ENCODE results near the gene SULT2B1. TPM values are rescaled to one million over a fixed set of nuclear protein-coding genes. Genes with fewer than 3 reads are reported as not detected.

The SULT2B1 gene
- total and polyA plus RNA-seq, 4 donors = 2.1 TPM; not detected in 3

DNA sequence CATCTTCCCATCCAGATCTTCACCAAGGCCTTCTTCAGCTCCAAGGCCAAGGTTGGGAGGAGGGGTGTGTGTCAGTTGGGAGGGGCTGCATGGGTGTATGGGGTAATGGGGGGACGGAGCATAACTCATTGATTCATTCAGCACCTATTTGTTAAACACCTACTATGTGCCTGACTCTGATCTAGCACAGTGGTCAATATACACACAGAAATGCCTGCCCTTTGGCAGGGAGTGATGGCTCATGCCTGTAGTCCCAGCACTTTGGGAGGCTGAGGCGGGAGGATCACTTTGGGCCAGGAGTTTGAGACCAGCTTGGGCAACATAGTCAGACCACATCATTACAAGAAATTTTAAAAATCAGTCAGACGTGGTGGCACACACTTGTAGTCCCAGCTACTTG is 35.4 kb downstream of the SULT2B1 start:
- Histone ChIP-seq H3K4me3 (ENCODE audit: low read length in 2 of 2) (no peak overlapping the region), H3K27me3 (ENCODE audit: control insufficient read depth in 1 of 2, insufficient read depth in 2 of 2, low read length in 1 of 2) (no peaks in the 10 kb centered on the region), H3K27ac (ENCODE audit: low read depth in 1 of 2, low read length in 2 of 2) (no peak overlapping the region), H3K36me3 (ENCODE audit: control insufficient read depth in 1 of 2, insufficient read depth in 2 of 2, low read length in 1 of 2) (no peaks in the 10 kb centered on the region), H3K9me3 (ENCODE audit: control insufficient read depth, low read length) (no peaks in the 10 kb centered on the region), H3K4me1 (ENCODE audit: control insufficient read depth in 1 of 2, insufficient read depth in 2 of 2, low read length in 2 of 2) (no peaks in the 10 kb centered on the region)
- 85 to 86% methylated on average over 3 of the region's 3 CpGs for WGBS, 2 donors
- no peak for ATAC-seq (ENCODE audit: low FRiP score)
- no peak for DNase-seq
- intact Hi-C loops (cut with DNase I) = loop anchor here (5.0 to 10.0 kb wide), 5 partner anchors 140 to 323 kb away; partner anchors contain the start of gene GRWD1 (in 1 of the 2)

GRCh38 chr19:48588670-48589401 is 36.9 kb downstream of the SULT2B1 start:
- no peaks in the 10 kb centered on the region for H3K27me3 ChIP-seq (ENCODE audit: control insufficient read depth in 1 of 2, insufficient read depth in 2 of 2, low read length in 1 of 2)
- no peaks in the 10 kb centered on the region for H3K9me3 ChIP-seq (ENCODE audit: control insufficient read depth, low read length)
- H3K27ac ChIP-seq (ENCODE audit: low read depth in 1 of 2, low read length in 2 of 2) = no peak overlapping the region
- H3K4me3 ChIP-seq (ENCODE audit: low read length in 2 of 2) = no peak overlapping the region
- DNase-seq (peak; percentile 95 to 98), ATAC-seq (ENCODE audit: low FRiP score) (peak; percentile 91)
- no peaks in the 10 kb centered on the region for H3K4me1 ChIP-seq (ENCODE audit: control insufficient read depth in 1 of 2, insufficient read depth in 2 of 2, low read length in 2 of 2)
- 3 to 5% methylated on average over 36 of the region's 36 CpGs for WGBS, 2 donors
- intact Hi-C loops (cut with DNase I) = loop anchor here (5.0 to 10.0 kb wide), 5 partner anchors 142 to 324 kb away; partner anchors contain the start of gene GRWD1 (in 1 of the 2)
- no peaks in the 10 kb centered on the region for H3K36me3 ChIP-seq (ENCODE audit: control insufficient read depth in 1 of 2, insufficient read depth in 2 of 2, low read length in 1 of 2)

GRCh38 chr19:48591021-48591420 is 39.0 kb downstream of the SULT2B1 start:
- WGBS, 2 donors = 79 to 87% methylated on average over 5 of the region's 5 CpGs
- no peaks in the 10 kb centered on the region for H3K9me3 ChIP-seq (ENCODE audit: control insufficient read depth, low read length)
- no peaks in the 10 kb centered on the region for H3K4me1 ChIP-seq (ENCODE audit: control insufficient read depth in 1 of 2, insufficient read depth in 2 of 2, low read length in 2 of 2)
- no peaks in the 10 kb centered on the region for H3K27me3 ChIP-seq (ENCODE audit: control insufficient read depth in 1 of 2, insufficient read depth in 2 of 2, low read length in 1 of 2)
- no peaks in the 10 kb centered on the region for H3K36me3 ChIP-seq (ENCODE audit: control insufficient read depth in 1 of 2, insufficient read depth in 2 of 2, low read length in 1 of 2)
- intact Hi-C loops (cut with DNase I) = no loop called here
- ATAC-seq (ENCODE audit: low FRiP score) (no peak), DNase-seq (no peak)
- no peak overlapping the region for H3K4me3 ChIP-seq (ENCODE audit: low read length in 2 of 2)
- H3K27ac ChIP-seq (ENCODE audit: low read depth in 1 of 2, low read length in 2 of 2) = no peak overlapping the region

- 87 to 90% methylated on average over 9 of the region's 9 CpGs for WGBS, 2 donors
- DNase-seq = no peak
- H3K4me1 ChIP-seq (ENCODE audit: control insufficient read depth in 1 of 2, insufficient read depth in 2 of 2, low read length in 2 of 2) = no peaks in the 10 kb centered on the region
- intact Hi-C loops (cut with DNase I) = no loop called here
- no peaks in the 10 kb centered on the region for H3K9me3 ChIP-seq (ENCODE audit: control insufficient read depth, low read length)
- no peak overlapping the region for H3K27ac ChIP-seq (ENCODE audit: low read depth in 1 of 2, low read length in 2 of 2)
- no peaks in the 10 kb centered on the region for H3K27me3 ChIP-seq (ENCODE audit: control insufficient read depth in 1 of 2, insufficient read depth in 2 of 2, low read length in 1 of 2)
- H3K36me3 ChIP-seq (ENCODE audit: control insufficient read depth in 1 of 2, insufficient read depth in 2 of 2, low read length in 1 of 2) = no peaks in the 10 kb centered on the region
- no peak for ATAC-seq (ENCODE audit: low FRiP score)
- no peak overlapping the region for H3K4me3 ChIP-seq (ENCODE audit: low read length in 2 of 2)
Observed at GRCh38 chr19:48595171-48595570, 43.2 kb downstream of the SULT2B1 start.

DNA sequence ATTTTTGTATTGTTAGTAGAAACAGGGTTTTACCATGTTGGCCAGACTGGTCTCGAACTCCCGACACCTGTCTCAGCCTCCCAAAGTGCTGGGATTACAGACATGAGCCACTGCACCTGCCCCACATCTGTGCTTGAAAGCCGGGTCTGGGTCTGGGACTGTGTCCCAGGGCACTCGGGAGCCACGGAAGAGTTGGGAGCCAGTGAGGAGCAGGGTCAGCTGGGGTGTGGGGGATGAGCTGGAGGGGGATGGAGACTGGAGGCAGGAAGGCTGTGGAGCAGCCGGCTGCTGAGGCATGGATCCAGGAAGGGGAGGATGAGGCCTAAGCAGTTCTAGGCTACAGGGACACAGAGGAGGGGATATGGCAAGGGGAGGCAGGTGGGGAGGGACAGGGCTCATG is 43.9 kb downstream of the SULT2B1 start:
- H3K36me3 ChIP-seq (ENCODE audit: control insufficient read depth in 1 of 2, insufficient read depth in 2 of 2, low read length in 1 of 2) = no peaks in the 10 kb centered on the region
- no peak overlapping the region for H3K27ac ChIP-seq (ENCODE audit: low read depth in 1 of 2, low read length in 2 of 2)
- H3K4me3 ChIP-seq (ENCODE audit: low read length in 2 of 2) = no peak overlapping the region
- intact Hi-C loops (cut with DNase I) = no loop called here
- ATAC-seq (ENCODE audit: low FRiP score) (no peak), DNase-seq (no peak)
- H3K9me3 ChIP-seq (ENCODE audit: control insufficient read depth, low read length) = no peaks in the 10 kb centered on the region
- WGBS, 2 donors = 72 to 79% methylated on average over 6 of the region's 6 CpGs
- H3K4me1 ChIP-seq (ENCODE audit: control insufficient read depth in 1 of 2, insufficient read depth in 2 of 2, low read length in 2 of 2) = no peaks in the 10 kb centered on the region
- no peaks in the 10 kb centered on the region for H3K27me3 ChIP-seq (ENCODE audit: control insufficient read depth in 1 of 2, insufficient read depth in 2 of 2, low read length in 1 of 2)

GRCh38 chr19:48596237-48596636 is 44.3 kb downstream of the SULT2B1 start:
- no peak for ATAC-seq (ENCODE audit: low FRiP score)
- Histone ChIP-seq H3K36me3 (ENCODE audit: control insufficient read depth in 1 of 2, insufficient read depth in 2 of 2, low read length in 1 of 2) (no peaks in the 10 kb centered on the region), H3K27me3 (ENCODE audit: control insufficient read depth in 1 of 2, insufficient read depth in 2 of 2, low read length in 1 of 2) (no peaks in the 10 kb centered on the region), H3K4me3 (ENCODE audit: low read length in 2 of 2) (no peak overlapping the region), H3K27ac (ENCODE audit: low read depth in 1 of 2, low read length in 2 of 2) (no peak overlapping the region), H3K4me1 (ENCODE audit: control insufficient read depth in 1 of 2, insufficient read depth in 2 of 2, low read length in 2 of 2) (no peaks in the 10 kb centered on the region), H3K9me3 (ENCODE audit: control insufficient read depth, low read length) (no peaks in the 10 kb centered on the region)
- intact Hi-C loops (cut with DNase I) = no loop called here
- DNase-seq = no peak
- WGBS, 2 donors = 81 to 88% methylated on average over 3 to 4 of the region's 4 CpGs

DNA sequence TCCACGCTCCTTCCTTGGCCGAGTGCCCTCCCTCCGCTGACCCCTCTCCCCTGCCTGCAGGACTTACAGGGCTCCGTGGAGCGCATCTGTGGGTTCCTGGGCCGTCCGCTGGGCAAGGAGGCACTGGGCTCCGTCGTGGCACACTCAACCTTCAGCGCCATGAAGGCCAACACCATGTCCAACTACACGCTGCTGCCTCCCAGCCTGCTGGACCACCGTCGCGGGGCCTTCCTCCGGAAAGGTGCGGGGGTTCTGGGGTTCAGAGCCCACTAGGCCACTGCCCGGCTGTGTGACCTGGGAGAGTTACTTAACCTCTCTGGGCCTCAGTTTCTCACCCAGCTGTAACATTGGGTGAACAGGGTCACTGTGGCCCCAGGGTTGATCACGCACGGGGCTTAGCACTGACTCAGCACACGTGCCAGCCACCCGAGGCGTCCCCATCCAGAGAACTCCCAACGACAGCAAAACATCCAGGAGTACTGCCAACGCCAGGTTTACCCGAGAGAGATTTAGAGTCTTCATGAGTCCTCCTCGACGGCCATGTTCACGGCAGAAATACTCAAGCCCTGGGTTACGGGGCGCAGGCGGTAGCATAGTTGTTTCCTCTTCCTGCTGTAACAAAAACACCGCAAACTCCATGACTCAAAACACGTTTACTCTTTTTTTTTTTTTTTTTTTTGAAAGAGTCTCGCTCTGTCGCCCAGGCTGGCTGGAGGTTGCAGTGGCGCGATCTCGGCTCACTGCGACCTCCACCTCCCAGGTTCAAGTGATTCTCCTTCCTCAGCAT is 44.9 kb downstream of the SULT2B1 start:
- no peak for DNase-seq
- intact Hi-C loops (cut with DNase I) = no loop called here
- Histone ChIP-seq H3K9me3 (ENCODE audit: control insufficient read depth, low read length) (no peaks in the 10 kb centered on the region), H3K27me3 (ENCODE audit: control insufficient read depth in 1 of 2, insufficient read depth in 2 of 2, low read length in 1 of 2) (no peaks in the 10 kb centered on the region), H3K36me3 (ENCODE audit: control insufficient read depth in 1 of 2, insufficient read depth in 2 of 2, low read length in 1 of 2) (no peaks in the 10 kb centered on the region), H3K4me1 (ENCODE audit: control insufficient read depth in 1 of 2, insufficient read depth in 2 of 2, low read length in 2 of 2) (no peaks in the 10 kb centered on the region), H3K4me3 (ENCODE audit: low read length in 2 of 2) (no peak overlapping the region), H3K27ac (ENCODE audit: low read depth in 1 of 2, low read length in 2 of 2) (no peak overlapping the region)
- WGBS, 2 donors = 79 to 82% methylated on average over 38 to 39 of the region's 39 CpGs
- no peak for ATAC-seq (ENCODE audit: low FRiP score)

- Histone ChIP-seq H3K27me3 (ENCODE audit: control insufficient read depth in 1 of 2, insufficient read depth in 2 of 2, low read length in 1 of 2) (no peaks in the 10 kb centered on the region), H3K4me3 (ENCODE audit: low read length in 2 of 2) (no peak overlapping the region), H3K9me3 (ENCODE audit: control insufficient read depth, low read length) (no peaks in the 10 kb centered on the region), H3K27ac (ENCODE audit: low read depth in 1 of 2, low read length in 2 of 2) (no peak overlapping the region), H3K4me1 (ENCODE audit: control insufficient read depth in 1 of 2, insufficient read depth in 2 of 2, low read length in 2 of 2) (no peaks in the 10 kb centered on the region), H3K36me3 (ENCODE audit: control insufficient read depth in 1 of 2, insufficient read depth in 2 of 2, low read length in 1 of 2) (no peaks in the 10 kb centered on the region)
- DNase-seq = no peak
- no peak for ATAC-seq (ENCODE audit: low FRiP score)
- WGBS, 2 donors = 68 to 69% methylated on average over 30 of the region's 30 CpGs
- intact Hi-C loops (cut with DNase I) = no loop called here
Observed at GRCh38 chr19:48598996-48599700, 47.2 kb downstream of the SULT2B1 start.

Measured in aorta (tissue), 5 donors.